GM21526 (cell line): Measurements from ENCODE around the gene TNRC6A.
"Not testable (repeated sequence)": the region's sequence is repeated elsewhere in the genome, so short reads cannot be mapped to it uniquely, and the experiment has no call there.

Experiments
- ATAC-seq: cut with Tn5 transposase; IDR thresholded peaks from one replicate; pipeline ENCODE4 v1.9.1; 2021; ENCODE audit warnings: moderate library complexity; ENCODE audit not compliant: unreplicated experiment, low FRiP score

Gene TNRC6A

DNA sequence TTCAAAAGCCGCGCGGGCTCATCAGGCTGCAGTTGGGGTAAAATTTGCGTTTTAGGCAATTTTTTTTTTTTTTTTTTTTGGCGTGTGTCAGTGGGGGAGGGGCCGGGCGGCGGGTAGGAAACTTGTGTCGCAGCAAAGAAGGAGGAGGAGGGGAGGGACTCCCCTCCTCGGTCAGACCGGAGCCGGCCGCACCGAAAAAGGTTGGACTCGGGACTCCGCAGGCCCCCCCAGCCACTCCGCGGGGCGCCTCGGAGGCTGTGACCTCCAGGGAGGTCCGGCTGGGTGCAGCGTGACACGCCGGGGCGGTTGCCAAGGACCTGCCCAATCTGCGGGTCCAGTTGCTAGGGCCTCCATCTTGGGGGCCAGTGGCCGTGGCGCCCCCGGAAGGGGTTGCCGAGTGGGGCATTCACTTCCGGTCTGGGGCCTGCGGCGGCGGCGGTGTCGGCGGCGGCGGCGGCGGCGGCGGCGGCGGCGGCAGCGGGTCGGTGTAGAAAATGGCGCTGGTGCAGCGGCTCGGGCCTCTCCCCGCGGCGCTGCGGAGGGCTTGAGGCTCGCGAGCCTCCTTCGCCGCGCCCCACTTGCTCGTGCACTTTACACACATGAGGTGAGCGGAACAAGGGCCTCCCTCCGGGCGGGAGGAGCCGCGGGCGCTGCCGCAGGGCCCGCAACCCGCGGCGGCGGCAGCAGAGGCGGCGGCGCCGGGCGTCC is at the start of gene TNRC6A:
Gene TNRC6A (plus strand): TSS at position 409 of the 708 bp plus-strand sequence. CDS start 191 bp downstream, at position 600.
- ATAC-seq = peak; percentile 85

DNA sequence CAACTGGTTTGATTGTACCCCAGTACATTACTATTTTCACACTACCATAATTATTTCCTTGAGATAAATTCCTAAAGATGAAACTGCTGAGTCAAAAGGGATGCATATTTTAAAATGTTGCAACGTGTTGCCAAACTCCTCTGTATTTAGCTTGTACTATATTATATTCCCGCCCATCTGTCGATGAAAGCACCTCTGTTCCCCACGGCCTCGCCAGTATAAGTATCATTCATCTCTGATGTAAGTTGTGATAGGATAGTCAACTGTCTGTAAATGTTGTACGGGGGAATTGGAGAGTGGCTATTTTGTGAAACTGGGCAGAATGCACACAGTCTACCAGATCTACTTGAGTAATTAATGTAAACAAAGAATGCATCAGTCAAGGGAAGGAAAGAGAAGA is 47.7 kb upstream of the TNRC6A start:
- ATAC-seq = no peak

DNA sequence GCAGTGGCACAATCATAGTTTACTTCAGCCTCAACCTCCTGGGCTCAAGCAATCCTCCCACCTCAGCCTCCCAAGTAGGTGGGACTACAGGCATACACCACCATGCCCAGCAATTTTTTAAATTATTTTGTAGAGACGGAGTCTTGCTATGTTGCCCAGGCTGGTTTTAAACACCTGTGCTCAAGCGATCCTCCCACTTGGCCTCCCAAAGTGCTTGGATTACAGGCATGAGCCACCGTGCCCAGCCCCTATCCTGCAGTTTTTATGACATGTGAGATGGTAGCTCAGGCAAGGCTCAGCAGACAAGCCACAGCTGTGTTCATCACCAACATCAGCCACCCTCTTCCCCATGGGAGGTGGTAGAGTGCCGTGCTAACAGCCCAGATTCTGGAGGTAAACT is 46.2 kb upstream of the TNRC6A start:
- ATAC-seq = no peak

DNA sequence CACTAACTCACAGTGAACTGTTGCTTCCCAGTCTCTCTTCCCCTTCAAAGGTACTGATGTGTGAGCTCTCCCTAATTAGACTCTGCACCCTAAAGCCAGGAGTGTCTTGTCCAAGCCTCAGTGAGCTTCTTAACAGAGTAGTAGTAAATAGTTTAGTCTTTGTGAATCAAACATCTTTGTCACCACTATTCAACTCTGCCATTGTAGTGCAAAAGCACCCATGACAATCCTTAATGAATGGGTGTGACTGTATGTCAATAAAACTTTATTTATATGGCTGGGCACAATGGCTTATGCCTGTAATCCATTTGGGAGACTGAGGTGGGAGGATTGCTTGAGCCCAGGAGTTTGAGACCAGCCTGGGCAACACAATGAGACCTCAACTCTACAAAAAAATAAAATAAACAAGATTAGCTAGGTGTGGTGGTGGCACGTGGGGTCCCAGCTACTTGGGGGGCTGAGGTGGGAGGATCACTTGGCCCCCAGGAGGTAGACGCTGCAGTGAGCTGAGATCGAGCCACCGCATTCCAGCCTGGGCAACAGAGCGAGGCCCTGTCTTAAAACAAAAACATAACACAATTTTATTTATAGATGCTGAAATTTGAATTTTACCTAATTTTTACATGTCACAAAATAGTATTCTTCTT is 45.5 kb upstream of the TNRC6A start:
- ATAC-seq = no peak

DNA sequence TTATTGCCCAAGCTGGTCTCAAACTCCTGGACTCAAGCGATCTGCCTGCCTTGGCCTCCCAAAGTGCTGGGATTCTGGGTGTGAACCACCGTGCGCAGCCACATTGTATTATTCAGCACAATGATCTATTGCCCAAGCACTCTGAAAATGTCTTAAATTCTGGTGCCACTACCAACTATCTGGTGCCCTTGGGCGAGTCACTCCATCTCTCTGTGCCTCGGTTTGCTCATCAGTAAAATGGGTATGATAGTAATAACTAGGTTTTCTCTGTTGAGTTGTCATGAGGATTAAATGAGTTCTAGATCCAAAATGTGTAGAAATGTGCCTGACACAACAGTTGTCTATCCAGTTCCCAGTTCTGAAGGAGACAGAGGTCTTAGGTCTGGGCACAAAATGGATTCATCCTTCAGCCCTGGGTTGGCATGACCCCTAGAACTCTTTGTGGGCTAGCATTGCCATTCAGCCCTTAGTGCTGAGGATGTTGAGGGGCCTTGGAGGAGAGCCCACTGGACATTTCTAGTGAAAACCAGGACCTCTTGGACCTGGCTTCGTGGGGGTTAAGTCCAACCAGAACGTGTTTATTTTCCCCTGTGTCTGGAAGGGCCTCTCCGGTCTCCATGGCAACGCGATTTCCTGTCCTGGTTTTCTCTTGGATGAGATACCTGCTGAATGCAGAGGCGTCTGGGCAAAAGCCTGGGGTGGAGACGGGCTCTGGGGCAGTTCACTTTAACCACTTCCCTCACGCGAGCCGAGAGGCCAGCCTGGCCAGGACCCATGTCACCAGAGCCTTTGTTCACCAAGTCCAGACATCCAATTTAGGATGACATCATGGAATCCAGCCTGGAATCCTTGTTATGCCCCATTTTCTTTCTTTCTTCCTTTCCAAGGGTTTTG is 43.7 kb upstream of the TNRC6A start:
- ATAC-seq = no peak

DNA sequence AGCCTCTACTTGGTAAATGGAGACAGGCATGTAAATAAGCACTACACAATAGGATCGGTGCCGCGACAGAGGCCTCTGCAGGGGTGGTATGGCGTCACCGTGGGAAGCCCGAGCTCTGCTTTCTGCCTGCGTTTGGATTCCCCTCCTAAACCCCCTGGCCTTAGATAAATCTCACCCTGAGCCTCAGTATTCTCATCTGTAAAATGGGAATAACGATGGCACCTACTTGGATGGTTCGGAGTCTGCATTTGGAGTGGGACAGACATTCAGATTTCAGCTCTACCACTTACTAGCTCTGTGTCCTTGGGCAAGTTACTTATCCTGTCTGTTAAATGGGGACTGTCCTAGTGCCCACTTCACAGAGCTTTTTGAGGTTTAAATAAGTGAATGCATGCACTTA is 42.8 kb upstream of the TNRC6A start:
- no peak for ATAC-seq

DNA sequence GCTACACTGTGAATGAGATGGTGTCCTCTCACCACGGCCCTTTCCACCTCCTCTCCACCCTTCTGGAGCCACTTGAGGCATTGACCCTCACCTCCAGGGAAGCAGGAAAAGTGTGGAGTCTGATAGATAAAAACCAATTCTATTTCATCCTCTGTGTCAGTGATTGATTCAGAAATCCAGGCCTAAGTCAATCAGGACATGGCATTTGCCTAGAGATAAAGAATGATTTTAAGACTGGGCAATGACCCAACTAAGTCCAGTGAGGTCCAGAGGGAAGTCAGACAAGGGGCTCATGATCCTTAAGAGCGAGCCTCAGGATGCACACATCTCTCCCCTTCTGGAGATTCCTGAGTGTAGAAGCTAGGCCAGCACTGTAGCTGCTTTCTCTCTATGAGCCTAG is 41.1 kb upstream of the TNRC6A start:
- ATAC-seq = no peak

DNA sequence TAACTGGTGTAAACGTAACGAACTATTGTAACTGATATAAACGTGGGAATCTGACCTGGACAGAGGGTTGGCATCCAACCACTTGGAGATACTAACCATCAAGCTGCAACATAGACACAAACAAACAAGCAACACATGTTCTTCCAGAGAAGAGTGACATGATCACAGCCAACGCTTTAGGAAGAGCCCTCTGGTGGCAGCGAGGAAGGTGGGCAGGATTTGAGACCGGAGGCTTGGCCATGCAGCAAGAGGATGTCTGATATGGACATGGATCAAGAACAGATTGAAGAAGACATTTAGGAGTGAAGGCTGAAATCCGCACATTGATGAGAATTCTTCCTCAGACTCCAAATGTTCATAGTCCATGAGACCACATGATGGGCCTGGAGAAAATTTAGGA is 40.3 kb upstream of the TNRC6A start:
- no peak for ATAC-seq

DNA sequence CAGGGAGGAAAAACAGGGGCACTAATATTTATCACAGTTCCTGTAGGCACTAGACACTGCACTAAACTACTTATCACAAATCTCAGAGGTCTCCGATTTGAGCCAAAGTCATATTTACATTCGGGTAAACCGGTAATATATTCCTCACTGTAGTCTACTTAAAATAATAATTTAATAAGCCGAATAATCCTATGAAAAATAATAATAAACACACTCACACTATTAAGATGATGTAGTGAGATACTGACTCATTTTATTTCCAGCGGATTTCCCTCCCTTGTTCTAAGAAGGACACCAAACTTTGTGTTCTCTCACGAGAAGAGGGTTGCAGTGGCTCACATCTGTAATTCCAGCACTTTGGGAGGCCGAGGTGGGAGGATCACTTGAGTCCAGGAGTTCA is 36.6 kb upstream of the TNRC6A start:
- ATAC-seq = no peak

DNA sequence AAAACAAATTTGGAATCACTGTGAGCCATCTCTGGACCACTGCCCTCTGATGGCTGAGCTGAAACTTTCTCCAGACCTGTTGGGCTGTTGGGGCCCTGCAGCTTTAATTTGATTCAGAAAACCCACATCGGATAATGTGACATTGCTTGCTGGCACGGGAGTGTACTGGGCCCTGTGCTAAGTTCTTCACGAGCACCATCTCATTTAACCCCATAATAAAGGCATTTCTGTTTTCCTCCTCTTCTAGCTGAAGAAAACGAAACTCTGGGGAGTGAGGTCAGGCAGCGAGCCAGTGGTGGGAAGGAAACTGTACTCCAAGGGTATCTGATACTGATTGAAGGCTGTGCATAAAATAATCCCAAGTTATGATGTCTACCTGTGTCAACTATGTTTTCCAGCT is 34.5 kb upstream of the TNRC6A start:
- ATAC-seq = no peak

DNA sequence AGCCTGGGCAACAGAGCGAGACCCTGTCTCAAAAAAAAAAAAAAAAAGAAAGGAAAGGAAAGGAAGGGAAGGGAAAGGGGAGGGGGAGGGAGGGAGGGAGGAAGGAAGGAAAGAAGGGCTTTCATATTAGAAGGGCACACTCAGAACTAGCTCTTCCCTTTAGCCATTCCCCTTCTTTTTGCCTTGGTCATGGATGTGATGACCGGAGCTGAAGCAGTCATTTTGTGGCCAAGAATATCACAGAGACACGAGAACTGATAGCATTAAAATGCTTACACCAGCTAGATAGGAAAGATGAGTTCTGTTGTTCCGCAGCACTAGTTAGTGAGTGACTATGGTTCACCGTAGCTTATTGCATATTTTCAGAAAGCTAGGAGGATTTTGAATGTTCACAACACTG is 32.8 kb upstream of the TNRC6A start:
- ATAC-seq = no peak

DNA sequence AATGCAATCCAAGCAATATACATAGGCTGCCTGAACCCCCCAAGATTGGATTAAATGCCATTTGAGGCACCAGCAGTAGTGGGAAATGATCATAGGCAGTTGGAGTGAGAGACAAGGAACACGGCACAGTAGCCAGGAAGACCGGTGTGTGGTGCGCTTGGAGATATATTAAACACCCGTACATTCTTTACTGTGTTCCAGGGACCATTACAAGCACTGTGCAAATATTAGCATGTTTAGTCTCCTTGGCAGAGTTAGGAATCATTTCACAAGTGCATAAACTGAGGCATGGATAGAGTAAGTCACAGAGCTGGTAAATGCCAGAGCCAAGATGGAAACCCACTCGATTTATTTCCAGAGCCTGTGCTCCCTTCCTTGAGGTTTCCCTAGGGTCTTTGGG is 31.1 kb upstream of the TNRC6A start:
- ATAC-seq = no peak

DNA sequence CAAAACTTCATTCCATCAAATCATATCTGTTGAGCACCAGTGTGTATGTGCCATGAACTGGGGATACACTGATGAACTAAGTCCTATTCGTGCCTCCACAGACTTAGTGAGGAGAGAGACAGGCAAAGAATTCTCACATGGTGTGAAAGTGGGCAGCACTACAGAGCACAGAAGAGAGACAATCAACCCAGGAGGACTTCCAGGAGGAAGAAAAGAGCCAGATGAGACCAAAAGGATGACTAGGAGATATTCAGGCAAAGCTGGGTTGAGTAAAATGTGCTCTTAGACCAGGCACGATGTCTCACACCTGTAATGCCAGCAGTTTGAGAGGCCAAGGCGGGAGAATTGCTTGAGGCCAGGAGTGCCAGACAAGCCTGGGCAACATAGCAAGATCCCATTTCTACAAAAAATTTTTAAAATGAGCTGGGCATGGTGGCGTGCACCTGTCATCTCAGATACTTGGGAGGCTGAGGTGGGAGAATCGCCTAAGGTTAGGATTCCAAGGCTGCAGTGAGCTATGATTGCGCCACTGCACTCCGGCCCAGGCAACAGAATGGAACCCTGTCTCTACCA is 30.2 kb upstream of the TNRC6A start:
- no peak for ATAC-seq

DNA sequence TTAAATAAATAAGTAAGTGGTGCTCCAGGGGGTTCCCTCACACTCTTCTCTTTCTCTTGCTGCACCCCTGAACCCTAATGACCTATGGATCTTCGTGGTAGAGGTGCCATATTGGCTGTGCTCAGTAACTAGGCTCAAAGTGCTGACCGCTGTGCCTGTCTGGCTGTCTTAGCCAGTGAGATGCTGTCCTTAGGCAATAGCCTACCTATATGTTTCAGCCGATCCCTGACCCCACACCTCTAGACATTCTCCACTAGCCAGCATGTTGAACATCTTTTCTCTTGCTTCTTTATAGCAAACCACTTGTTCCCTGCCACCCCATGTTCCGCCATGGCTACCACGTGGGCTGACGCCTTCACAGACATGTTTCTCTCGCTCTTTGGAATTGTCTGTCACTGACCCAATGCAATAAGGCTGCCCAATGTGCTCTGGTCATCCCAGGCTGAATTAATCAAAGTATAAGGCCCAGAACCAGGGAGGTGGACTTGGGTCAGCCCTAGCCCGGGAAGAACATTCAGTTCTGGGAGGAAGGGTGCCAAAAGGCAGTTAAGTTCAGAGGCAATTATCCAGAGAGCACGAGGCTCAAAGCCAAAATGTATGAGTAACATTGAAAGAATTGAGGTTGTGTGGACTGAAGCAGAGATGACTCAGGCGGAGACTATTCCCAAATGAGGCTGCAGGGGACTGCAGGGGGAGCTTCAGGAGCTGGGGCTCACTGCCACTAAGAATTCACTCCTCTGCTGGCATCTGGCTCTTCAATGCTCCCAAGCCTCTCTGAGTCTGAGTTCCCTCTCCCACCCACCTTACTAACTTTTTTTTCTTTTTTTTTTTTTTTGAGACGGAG is 28.7 kb upstream of the TNRC6A start:
- ATAC-seq = no peak

DNA sequence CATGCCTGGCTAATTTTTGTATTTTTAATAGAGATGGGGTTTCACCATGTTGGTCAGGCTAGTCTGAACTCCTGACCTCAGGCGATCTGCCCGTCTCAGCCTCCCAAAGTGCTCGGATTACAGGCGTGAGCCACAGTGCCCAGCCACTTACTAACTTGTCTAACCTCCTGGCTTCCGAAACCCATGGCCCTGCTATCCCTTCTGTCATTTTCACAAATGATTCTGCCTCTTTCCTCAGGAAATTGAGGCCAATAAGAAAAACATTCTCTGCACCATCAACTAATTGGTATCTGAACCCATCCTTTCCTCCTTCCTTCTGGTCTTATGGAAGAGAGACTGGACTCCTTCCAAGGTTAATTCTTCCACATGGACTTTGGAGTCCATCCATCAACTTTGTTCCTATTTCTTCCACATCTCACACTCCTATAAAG is 27.9 kb upstream of the TNRC6A start:
- ATAC-seq = no peak

DNA sequence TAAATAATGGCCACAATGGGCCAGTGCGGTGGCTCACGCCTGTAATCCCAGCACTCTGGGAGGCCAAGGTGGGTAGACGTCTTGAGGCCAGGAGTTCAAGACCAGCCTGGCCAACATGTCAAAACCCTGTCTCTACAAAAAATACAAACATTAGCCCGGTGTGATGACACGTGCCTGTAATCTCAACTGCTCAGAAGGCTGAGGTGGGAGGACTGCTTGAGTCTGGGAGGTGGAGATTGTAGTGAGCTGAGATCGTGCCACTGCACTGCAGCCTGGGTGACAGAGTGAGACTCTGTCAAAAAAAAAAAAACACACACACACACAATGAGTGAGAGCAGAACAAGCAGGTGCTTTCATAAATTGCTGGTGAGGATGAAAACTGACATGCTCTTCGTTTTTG is 21.7 kb upstream of the TNRC6A start:
- ATAC-seq = not testable (repeated sequence)

DNA sequence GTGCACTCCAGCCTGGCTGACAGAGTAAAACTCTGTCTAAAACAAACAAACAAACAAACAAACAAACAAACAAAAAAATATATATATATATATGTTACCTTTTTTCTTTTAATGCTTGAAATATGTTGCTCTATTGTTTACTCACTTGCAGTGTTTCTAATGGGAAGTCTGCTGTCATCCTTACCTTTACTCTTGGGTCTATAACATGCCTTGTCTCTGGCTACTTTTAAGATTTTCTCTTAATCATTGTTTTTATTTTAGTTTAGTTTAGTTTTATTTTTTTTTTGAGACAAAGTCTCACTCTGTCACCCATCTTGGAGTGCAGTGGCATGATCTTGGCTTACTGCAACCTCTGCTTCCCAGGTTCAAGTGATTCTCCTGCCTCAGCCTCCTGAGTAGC is 16.1 kb upstream of the TNRC6A start:
- no peak for ATAC-seq

DNA sequence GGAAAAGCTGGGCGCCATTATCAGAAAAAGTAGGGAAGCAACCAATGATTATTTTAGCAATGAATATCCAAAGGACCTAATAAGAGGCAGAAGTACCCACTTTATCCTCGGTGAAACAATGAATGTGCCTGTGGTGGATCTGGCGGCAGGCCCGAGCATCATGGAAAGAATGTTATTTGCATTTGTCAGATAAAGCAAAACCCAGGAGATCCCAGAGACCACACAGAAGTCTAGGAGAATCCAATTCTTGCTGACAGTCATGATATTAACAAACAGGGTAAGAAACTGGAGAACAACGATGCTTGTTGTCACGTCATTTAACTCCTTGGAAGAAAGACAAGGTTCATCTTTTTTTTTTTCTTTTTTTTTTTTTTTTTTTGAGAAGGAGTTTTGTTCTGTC is 12.0 kb upstream of the TNRC6A start:
- ATAC-seq = no peak

DNA sequence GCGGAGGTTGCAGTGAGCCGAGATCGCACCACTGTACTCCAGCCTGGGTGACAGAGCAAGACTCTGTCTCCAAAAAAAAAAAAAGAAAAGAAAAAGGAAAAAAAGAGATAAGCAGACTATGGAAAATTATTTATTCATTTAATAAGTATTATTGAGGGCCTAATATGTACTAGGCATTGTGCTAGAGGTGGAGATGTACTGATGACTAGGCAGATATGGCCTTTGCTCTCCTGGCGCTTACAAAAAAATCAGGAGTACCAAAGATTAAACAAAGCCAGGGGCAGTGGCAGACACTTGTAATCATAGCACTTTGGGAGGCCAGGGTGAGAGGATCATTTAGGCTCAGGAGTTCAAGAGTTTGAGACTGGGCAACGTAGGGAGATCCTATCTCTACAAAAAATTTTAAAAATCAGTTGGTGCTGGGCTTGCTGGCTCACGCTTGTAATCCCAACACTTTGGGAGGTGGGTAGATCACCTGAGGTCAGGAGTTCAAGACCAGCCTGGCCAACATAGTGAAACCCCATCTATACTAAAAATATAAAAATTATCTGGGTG is 10.4 kb upstream of the TNRC6A start:
- no peak for ATAC-seq

DNA sequence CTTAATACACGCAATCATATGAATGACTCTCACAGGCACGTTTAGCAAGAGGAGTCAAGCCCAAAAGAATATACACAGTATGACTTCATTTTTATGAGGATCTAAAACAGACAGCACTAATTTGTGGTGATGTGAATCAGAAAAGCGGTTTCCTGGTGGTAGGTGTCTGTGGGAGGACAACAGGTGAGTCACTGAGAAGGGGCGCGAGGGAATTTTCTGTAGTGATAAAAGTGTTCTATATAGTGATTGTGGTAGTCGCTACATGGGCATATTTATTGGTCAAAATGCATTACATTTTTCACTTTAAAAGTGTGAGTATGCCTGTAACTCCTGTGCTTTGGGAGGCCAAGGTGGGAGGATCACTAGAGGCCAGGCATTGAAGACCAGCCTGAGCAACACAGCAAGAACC is 7.6 kb upstream of the TNRC6A start:
- ATAC-seq = no peak
